HG03066 (cell line): ENCODE measurements around the gene WTAP.
"Not testable (repeated sequence)": the region's sequence is repeated elsewhere in the genome, so short reads cannot be mapped to it uniquely, and the experiment has no call there.

Source experiments
- ATAC-seq: cut with Tn5 transposase; IDR thresholded peaks from one replicate; pipeline ENCODE4 v1.9.1; 2021; ENCODE audit warnings: low read depth; ENCODE audit not compliant: unreplicated experiment

WTAP gene

GRCh38 chr6:159794976-159795375 is 67.7 kb downstream of the WTAP start:
- not testable (repeated sequence) for ATAC-seq

- no peak for ATAC-seq
Measured at GRCh38 chr6:159797554-159797953, 70.2 kb downstream of the WTAP start.

- no peak for ATAC-seq
Measured at GRCh38 chr6:159800141-159800865, 73.0 kb downstream of the WTAP start, which contains the start of gene PNLDC1. PNLDC1 (plus strand) TSS chr6:159800276; CDS start chr6:159800308, 32 bp downstream.

- no peak for ATAC-seq
Measured at GRCh38 chr6:159801935-159802334, 74.6 kb downstream of the WTAP start.

GRCh38 chr6:159804504-159804903 is 77.2 kb downstream of the WTAP start:
- ATAC-seq: no peak

- no peak for ATAC-seq
Measured at GRCh38 chr6:159805440-159806020, 78.2 kb downstream of the WTAP start.
